Osteoblast (primary cell): Measurements from ENCODE around the gene MAN2B2. TPM values are rescaled to one million over a fixed set of nuclear protein-coding genes. Genes with fewer than 3 reads are reported as not detected.

ENCODE experiments used
- DNase-seq: peaks from one replicate; pipeline ENCODE4 v3.0.0; 2011; ENCODE audit warnings: low spot score, mixed read lengths; ENCODE audit not compliant: insufficient read length; ENCODE audit errors: missing footprints
- H2AFZ ChIP-seq: 2 replicates; pipeline ENCODE4 v1.6.0; 2011; ENCODE audit warnings: mild to moderate bottlenecking, low read length
- H3K27ac ChIP-seq: 2 replicates; pipeline ENCODE4 v1.5.1; 2011; ENCODE audit warnings: mild to moderate bottlenecking, low read depth, low read length, moderate library complexity
- H3K27me3 ChIP-seq: 2 replicates; pipeline ENCODE4 v1.6.0; 2012; ENCODE audit warnings: mild to moderate bottlenecking, control low read depth, inconsistent platforms, low read length, moderate library complexity; ENCODE audit not compliant: insufficient read depth
- H3K36me3 ChIP-seq: 2 replicates; pipeline ENCODE4 v1.5.1; 2011; ENCODE audit warnings: mild to moderate bottlenecking, low read length, control low read depth, moderate library complexity; ENCODE audit not compliant: insufficient read depth
- H3K4me1 ChIP-seq: 2 replicates; pipeline ENCODE4 v1.5.1; 2011; ENCODE audit warnings: mild to moderate bottlenecking, low read length, control low read depth, moderate library complexity; ENCODE audit not compliant: insufficient read depth
- H3K4me2 ChIP-seq: 2 replicates; pipeline ENCODE4 v1.6.0; 2011; ENCODE audit warnings: mild to moderate bottlenecking, low read length; ENCODE audit not compliant: insufficient read depth
- H3K4me3 ChIP-seq: fragments of 200-600 bp; sonication (generic); 3 replicates; pipeline ENCODE4 v1.5.1; 2012; ENCODE audit warnings: mild to moderate bottlenecking, low read length, inconsistent platforms; ENCODE audit not compliant: insufficient read depth
- H3K79me2 ChIP-seq: 2 replicates; pipeline ENCODE4 v1.6.0; 2012; ENCODE audit warnings: mild to moderate bottlenecking, low read length, control low read depth, inconsistent platforms; ENCODE audit not compliant: insufficient read depth
- H3K9me3 ChIP-seq: 2 replicates; pipeline ENCODE4 v1.5.1; 2011; ENCODE audit warnings: low read depth, low read length, control low read depth
- H4K20me1 ChIP-seq: 2 replicates; pipeline ENCODE4 v1.6.0; 2012; ENCODE audit warnings: mild to moderate bottlenecking, low read length, control low read depth; ENCODE audit not compliant: insufficient read depth
- CTCF ChIP-seq: IDR thresholded peaks from 2 replicates; pipeline ENCODE4 v1.5.1; 2011; ENCODE audit warnings: mild to moderate bottlenecking, low read depth, low read length, moderate library complexity; ENCODE audit errors: extremely low read depth
- total RNA-seq: library from RNA; depleted of rRNA; stranded (reverse); fragments of >200 nt; gene quantifications from 2 replicates; pipeline ENCODE4 v1.2.3, GENCODE V29; 2012

MAN2B2 gene
- total RNA-seq, 1 donor: 28.2 TPM

- H3K9me3 ChIP-seq: peaks cover 5% of the 10 kb centered on the region
These were observed 31.7 kb downstream of the MAN2B2 start for GRCh38 chr4:6606465-6607235.

GRCh38 chr4:6607368-6608055, 32.5 kb downstream of the MAN2B2 start:
- Histone ChIP-seq H3K27me3 (no peaks in the 10 kb centered on the region), H3K4me1 (no peaks in the 10 kb centered on the region), H3K4me3 (no peak overlapping the region), H3K9me3 (peaks cover 5% of the 10 kb centered on the region), H3K36me3 (peaks cover 26% of the 10 kb centered on the region), H3K27ac (no peak overlapping the region), H4K20me1 (no peaks in the 10 kb centered on the region), H2AFZ (no peak overlapping the region), H3K79me2 (no peaks in the 10 kb centered on the region), H3K4me2 (no peak overlapping the region)
- no peak for TF ChIP-seq CTCF
- peak; percentile 55 for DNase-seq

More at GRCh38 chr4:6606465-6607235, 31.7 kb downstream of the MAN2B2 start:
- no peak for TF ChIP-seq CTCF
- Histone ChIP-seq H3K4me2 (no peak overlapping the region), H2AFZ (no peak overlapping the region), H4K20me1 (no peaks in the 10 kb centered on the region), H3K36me3 (peaks cover 31% of the 10 kb centered on the region), H3K79me2 (no peaks in the 10 kb centered on the region), H3K4me1 (no peaks in the 10 kb centered on the region), H3K27ac (no peak overlapping the region), H3K27me3 (no peaks in the 10 kb centered on the region), H3K4me3 (no peak overlapping the region)
- DNase-seq: peak; percentile 18

GRCh38 chr4:6608758-6609414, 33.9 kb downstream of the MAN2B2 start:
- H3K4me3 ChIP-seq: no peak overlapping the region
- DNase-seq: peak; percentile 77
- no peak overlapping the region for H3K27ac ChIP-seq
- no peak overlapping the region for H3K4me2 ChIP-seq
- no peaks in the 10 kb centered on the region for H3K27me3 ChIP-seq
- H3K4me1 ChIP-seq: no peaks in the 10 kb centered on the region
- H3K79me2 ChIP-seq: no peaks in the 10 kb centered on the region
- no peaks in the 10 kb centered on the region for H4K20me1 ChIP-seq
- no peak overlapping the region for H2AFZ ChIP-seq
- no peak for TF ChIP-seq CTCF
- peaks cover 5% of the 10 kb centered on the region for H3K9me3 ChIP-seq
- H3K36me3 ChIP-seq: peaks cover 26% of the 10 kb centered on the region
